HG03469 (cell line): Measurements from ENCODE around the gene HOTAIR.

ENCODE experiments used
- ATAC-seq: cut with Tn5 transposase; IDR thresholded peaks from one replicate; pipeline ENCODE4 v1.9.1; 2021; ENCODE audit warnings: mild to moderate bottlenecking, moderate library complexity, moderate number of reproducible peaks; ENCODE audit not compliant: unreplicated experiment

HOTAIR gene

DNA sequence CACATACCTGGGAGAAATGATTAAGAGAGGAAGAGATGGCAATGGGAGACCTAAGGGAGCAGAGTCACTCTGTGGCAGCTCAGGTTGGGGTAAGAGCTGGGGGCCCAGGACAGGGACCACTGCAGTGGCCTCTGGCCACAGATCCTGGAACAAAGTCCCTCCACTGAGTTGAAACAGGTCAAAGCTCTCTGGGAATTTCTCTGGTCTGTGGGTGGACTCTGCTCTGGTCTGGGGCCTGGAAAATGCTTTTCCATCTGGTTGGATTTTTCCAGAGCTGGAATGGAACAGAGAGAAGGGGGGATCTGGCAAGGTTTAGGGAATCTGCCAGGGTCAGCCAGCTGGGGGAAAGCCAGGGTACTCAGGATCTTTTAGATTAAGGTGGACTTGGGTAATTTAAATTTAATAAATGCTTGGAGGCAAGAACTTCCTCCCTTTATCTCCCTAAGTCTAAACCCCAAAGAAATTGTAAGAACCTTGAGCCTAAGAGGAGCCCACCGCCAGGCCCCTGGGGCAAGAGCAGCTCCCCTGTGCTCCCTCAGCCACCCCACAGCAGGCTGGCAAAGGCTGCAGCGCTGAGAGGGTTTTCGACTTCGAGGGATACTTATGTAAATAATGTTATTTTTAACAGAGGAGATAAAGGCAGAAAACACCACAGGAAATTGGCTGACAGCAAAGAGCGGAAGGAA, 13.9 kb upstream of the HOTAIR start:
- no peak for ATAC-seq

DNA sequence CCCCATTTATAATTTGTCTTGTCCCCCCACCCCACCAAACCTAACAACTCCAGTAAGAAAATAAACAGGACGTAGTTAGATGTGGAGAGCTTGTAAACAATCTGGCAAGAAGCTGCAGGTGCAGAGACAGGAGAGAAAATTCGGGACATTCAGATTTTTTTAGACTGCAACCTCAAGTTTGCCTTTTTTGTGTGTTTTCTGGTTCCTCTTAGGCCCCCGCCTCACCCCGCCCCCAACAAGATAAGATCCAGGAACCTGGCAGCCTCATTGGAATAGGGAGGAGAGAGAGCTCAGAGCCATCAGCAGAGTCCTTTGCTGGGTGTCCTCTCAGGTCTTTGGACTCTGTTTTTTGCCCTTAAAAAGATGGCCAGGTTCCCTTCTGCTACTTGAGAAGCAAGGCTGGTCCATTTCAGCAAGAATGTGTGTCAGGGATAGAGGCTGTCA, 13.1 kb upstream of the HOTAIR start:
- no peak for ATAC-seq

DNA sequence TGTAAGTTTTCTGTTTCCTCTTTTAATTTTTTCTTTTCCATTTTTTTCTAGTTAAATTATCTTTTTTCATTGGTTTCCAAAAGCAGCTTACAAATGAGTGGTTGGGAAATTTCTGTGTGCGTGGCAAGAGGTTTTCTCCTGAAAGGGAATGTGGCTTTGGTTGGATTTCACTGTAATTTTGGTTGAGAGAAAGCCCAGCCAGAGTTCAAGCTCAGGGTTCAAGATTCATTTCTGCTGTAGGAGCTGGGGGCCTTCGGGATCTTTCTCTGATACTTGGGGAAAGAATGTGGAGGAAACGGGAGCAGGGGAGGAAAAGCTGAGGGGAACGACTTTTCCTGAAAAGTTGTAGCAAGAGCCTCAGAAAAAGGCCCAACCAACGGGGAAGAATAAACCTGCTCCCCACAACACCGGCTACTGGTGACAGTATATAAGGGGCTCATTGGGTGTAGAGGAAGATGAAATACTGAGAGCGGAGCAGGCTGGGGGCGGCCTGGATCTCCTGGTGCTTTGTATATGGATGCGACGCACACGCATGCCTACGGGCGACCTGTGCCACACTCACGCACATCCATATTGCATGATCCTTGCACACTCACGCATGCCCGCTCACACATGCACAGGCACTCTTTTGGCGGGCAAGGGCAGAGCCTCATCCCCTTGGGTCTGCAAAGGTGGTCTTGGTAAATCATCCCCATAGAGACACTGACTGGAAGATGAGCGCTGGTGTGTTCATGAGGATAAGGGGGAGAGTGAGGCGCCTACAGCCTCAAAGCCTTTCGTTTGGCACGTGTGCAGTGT, 12.1 kb upstream of the HOTAIR start:
- ATAC-seq, result no peak

DNA sequence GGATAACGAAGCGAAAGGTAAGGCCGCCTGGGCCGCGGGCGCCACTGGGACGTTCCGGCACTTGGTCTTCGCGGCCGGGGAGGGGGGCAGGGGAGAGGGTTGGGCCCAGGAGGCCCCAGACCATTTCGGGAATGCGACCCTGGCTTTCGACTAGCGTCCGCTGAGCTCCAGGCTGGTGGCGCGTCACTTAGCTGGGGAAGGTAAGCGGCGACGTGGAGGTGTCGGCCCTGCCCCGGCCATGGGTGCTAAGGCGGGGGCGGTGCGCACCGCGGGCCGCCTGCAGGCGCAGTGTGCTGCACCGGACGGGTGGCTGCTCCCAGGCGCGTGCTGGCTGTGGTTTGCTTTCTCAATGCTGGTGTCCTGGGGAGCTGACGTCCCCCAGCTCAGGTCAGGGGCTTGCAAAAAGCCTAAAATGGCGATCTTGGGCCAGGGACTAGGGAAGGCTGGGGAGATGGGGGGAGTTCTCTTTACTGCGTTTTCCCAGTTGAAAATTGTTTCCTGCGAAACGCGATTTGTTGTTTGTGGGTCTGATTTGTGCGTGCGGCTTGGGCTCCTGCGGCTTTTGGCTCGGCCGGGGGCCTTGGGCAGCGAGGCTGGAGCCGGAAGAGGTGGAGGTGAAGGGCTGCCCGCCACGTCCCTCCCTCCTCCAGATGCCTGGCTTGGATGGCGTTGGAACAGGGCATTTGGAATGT, 11.4 kb upstream of the HOTAIR start:
- no peak for ATAC-seq

DNA sequence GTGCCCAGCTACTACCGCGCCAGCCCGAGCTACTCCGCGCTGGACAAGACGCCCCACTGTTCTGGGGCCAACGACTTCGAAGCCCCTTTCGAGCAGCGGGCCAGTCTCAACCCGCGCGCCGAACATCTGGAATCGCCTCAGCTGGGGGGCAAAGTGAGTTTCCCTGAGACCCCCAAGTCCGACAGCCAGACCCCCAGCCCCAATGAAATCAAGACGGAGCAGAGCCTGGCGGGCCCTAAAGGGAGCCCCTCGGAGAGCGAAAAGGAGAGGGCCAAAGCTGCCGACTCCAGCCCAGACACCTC, 10.9 kb upstream of the HOTAIR start:
- no peak for ATAC-seq

DNA sequence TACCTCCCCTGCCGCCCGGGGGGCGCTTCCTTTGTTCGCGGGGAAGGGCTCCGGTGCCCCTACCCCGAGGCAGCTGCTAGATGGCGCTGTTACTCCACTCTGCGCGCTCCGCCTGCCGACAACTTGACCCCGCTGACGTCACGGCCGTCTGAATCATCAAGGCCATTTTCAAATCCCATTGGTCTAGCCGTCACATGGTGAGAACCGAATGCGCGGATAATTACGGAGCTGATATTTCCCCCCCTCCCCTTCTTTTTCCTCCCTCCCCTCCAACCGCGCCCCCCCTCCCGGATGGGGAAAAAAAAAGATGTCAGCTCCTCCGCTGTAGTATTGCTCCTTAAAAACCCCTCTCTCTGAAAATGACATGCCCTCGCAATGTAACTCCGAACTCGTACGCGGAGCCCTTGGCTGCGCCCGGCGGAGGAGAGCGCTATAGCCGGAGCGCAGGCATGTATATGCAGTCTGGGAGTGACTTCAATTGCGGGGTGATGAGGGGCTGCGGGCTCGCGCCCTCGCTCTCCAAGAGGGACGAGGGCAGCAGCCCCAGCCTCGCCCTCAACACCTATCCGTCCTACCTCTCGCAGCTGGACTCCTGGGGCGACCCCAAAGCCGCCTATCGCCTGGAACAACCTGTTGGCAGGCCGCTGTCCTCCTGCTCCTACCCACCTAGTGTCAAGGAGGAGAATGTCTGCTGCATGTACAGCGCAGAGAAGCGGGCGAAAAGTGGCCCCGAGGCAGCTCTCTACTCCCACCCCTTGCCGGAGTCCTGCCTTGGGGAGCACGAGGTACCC, 10.3 kb upstream of the HOTAIR start, which contains the start of gene HOXC10:
HOXC10 (plus strand) TSS at position 246 of the 791 bp plus-strand sequence; CDS start at position 360, 114 bp downstream.
- no peak for ATAC-seq

DNA sequence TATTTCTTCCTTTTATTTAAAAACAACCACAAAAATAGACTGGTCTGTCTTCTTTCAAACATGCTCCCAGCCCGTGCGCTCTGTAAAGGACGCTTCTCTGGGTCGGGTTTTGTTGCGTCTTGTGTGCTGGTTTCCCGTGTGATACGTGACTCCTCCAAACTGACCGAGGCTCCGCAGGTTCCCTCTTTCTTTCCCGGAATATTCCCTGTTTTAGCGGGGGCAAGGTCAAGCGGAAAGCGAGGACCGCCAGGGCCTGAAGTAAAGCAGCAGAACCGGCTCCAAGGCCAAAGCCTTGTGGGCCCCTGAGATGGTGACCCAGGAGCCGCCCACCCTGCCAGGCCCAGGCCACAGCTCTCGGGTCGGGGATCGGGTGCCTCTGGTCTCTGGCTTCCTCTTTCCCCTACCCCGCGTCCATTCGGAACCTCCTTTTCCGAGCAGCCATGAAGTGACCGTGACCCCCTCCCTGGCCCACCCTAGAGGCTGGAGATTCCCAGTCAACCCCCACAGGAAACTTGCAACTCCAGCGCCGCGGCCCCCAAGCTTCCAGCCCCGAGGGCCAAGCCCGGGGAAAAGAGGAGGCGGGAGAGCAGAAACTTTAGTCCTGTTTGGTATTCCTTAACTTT, 9.3 kb upstream of the HOTAIR start:
- ATAC-seq, result no peak

DNA sequence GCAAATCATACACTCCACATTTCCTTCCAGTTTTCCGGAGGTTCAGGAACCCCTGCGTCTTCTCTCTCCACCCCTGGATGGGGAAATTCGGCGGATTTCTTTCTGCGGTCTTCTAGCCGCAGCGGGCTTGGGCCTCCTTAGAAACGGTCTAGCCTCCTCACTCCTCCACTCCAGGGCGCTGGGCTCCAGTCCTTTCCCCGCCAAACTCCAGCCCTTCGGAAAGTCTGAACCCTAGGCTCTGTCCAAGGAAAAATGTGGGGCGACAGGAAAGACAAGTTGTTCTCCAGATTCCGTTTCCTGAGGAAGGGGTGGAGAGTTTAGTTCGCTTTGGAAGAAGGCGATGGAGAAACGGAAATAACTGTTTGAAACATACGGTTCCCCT, 8.8 kb upstream of the HOTAIR start:
- no peak for ATAC-seq

DNA sequence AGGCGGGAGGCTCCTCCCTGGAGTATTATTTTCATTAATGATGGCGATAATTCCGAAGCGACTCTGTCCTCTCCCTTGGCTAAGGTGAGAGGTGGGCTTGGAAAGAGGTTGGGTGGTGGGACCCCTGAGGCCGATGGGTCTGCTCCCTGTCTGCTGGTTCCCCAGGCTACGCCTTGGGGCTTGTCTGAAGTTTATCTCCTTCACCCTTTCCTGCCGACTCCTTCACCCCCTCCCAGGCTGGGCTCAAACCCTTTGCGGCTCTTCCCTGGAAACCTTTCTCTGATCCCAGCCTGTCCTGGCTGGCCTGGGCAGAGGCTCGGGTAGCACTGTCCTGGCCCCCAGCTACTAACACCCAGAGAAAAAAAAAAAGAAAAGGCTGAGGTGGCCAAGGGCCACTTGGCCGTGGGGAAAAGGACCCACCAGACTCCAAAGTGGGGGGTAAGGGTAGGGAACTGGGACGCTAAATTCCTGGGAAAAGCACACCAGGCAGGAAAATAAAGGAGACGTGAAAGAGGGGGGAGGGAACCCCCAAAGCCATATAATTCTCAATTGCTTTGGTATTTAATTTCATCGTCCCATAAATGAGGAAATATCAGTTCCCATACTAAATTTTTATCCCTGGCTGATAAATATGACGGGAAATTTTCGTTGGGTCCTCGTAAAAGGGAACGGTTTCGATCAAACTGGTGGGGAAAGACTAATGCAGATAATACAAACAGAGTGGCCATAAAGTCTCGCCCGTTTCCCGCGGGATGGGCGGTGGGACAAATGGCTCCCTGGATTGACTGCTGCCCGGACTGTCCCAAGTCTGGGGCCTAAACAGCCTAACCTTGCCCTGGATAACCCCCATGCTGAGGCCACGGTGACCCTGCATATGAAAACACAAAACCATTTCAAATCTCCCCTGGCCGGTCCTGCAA, 8.2 kb upstream of the HOTAIR start:
- ATAC-seq, result no peak

DNA sequence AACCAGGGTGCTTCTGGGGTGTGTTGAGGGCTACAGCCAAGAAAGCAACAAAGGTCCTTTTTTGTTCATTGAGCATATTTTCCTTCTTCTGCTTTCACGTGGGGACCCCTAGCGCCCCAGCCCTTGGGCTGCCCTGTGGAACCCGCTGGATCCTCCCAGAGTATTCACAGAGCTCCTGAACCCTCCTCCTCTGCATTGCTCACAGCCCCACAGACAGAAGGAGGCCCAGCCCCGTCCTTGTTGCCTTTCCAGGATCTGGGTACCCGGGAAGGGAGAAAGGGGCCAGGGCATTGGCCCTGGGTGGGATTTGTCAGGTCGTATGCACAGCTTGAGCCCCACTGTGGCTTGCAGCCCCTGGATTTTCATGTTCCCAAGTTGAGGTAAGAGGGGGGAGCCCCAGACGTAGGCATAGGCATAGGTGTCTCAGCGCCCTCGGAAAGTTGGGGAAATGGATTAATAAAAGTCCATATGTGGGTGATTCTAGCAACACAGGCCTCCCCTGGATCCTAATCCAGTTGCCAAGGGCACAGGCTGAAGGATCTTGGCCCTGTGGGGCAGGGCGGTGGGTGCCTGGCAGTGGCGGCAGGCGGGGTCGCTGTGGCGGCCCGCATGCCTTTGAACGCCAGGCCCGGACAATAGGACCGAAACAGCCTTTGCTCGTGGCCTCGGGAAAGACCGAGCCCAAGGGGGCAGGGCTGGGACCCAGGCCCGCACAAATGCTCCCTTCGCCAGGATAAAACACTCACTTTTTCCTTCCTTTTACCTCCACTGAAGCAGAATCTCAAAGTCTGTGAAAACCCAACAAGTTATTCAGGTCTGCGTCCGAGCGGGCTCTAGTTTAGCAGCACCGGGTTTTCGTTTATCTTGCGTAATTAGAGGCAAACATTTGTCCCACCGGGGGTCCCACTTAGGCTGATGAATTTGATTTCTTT, 7.1 kb upstream of the HOTAIR start:
- no peak for ATAC-seq

DNA sequence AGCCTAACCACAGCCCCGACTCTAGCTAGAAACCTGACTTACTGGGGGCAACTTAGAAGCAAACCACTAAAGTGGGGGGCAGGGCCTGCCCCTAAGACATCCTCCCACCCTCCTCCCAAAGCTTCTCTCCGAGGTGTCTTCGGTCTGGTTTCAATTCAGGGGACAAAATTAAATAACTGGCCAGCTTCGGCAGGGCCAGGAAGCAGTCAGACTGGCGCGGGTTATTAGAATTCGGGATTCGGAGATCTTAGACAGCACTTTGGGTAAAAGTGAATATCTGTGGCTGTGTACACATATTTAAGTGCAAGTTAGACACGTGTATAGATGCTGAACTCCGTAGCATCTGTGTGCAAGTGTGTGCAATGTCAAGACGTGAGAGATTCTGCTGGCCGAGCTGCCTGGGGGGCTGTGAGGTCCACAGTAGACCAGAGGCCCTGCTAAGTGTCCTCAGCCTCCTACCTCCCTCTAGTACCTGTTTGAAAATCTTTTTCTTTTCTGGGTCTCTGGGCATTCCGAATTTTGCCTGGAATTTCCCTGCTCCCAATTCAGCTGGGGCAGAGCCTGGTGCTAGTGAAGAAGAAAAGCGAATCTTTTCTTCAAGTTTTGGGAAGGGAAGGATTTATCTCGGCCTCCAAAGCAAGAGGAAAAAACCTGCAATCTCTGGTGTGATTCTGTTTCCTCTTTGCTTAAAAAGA, 6.2 kb upstream of the HOTAIR start:
- ATAC-seq, result no peak

DNA sequence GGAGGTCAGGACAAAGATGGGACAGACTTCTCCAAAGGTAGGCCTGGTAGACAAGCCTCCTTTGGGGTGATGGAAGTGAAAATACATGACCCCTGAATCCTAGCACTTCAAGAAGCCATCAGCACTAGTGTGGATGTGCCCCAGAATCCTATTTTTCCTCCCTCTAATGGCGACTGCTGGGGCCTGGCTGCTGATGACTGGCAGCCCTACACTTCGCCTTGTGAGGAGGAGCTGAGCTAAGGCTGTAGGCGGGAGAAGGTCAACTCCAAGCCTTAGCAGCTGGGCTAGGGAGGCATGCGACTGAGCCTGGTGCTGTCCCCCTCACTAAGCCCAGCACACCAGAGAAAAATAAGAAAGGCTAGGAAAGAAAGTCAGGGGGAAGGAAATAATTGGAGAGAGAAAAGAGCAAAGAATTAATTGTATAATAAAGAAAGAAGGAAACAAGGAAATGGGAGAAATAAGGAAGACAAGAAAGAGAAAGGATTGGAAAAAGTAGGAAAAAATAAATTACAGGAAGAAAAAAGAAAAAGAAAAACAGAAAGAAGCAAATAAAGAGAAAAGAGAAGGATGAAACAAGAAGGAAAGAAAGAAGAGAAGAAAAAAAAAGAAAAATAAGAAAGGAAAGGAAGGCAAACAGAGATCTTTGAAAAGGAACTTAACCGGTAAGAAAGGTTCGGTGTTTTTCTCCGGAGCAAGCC, 5.5 kb upstream of the HOTAIR start:
- ATAC-seq, result no peak

DNA sequence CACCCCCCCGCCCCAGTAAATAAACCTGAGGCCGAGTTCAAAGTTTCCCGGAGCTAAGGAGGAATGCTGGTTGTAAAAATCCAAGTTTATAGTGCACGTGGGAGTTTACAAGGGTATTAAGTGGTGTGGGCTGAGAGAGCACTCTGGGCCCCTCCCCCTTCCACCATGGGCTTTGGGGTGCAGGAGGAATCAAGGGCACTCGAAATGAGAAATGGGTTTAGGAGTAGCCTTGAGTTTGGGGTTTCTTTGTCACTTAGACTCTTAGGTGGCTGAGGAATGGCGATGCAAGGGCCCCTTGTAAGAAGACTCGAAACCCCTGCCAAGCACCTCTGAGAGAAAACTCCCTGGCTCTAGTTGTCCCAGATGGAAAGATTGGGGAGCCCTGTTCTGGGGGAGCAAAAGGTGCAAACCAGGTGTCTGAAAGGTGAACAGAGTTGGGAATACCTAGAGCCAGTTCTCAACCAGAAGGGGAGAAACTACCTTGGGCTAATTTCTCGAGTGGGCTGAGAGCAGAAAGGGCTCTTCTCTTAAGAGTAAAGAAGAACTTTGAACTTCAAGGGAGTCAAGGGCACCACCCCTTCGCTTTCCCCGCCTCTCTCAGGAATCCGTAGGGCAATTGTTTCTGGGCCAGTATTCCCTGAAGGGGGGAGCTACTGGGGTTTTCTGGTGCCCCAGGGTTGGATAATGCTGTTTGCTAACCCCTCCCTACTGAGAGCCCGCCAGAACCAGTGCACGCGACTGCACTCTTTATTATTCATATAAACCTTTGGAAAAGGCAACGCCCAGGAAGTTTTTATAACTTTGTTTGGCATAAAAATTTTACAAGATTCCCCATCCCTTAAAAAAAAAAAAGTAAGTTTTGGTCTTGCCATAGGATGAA, 4.0 kb upstream of the HOTAIR start:
- no peak for ATAC-seq

DNA sequence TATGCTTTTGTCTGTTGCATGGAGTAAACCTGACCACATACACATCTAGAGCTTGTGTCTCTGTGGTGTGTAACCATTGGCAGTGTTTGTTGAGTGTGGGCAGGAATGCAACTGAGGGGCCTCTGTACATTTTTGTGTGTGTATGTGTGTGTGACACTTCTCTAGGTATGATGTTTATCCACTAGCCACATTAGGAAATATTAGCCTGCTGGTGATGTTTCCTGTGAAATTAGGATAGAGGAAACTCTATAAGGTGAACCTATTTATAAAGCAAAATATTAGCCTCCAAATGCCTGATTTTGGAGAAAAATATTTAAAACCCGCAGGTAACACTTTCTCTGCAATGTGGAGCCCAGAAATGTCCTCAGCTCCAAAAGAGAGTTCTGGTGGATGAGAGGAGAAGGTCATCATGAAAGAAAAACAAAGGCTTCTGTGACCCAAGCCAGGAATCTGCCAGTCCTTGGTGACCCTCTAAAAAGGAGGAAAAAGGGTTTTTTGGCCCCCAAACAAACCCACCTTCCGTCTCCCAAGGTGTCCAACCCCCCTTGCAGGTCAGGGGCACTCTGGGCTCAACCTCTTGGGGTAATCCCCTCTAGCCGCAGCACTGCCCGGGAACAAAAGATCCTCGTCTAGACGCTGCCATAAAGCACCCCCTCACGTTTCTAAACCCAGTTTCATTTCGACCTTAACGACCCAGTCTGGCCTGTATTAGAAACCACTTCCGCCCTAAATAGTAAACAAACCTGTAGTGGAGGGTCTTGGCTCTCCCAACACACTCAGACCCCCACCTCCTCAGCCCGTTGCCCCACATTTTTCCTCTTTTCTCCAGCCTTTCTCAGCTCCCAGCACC, 3.1 kb upstream of the HOTAIR start:
- ATAC-seq, result no peak

DNA sequence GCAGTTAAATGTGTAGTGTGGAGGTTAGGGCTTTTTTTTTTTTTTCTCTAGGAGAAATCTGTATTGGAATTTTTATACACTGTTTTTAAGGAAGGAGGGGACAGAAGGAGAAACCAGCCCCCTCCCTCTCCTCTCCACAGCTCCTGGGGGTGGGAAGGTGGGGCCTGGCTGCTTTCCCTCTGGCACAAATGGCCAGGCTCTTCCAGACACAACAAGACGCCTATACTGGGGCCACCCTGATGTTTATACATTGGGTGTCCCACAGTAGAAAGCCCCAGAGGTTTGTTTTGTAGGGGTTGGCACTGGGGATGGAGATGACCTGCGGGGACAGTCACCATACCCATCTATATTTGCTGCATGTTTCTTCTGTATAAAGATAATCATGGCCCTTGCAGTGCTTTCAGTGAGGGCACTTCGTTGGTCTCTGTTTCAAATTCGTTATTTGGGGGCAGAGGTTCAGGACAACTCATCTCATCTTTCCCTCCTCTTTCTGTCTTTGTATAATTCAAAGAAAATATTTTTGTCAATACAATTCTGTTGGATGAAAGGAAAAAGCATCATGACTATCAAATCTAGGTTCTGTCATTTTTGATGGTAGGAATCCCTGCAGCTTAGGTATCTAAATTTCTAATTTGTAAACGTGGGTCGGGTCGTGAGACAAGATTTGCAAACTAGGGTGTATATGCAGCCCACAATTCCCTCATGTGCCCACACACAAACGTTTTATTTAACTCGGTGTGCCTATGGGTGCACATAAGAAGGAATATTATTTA, 2.3 kb upstream of the HOTAIR start:
- no peak for ATAC-seq
